GM10847 (cell line): ENCODE measurements around the gene CCNH.

ENCODE experiments used
- POLR2A ChIP-seq: IDR thresholded peaks from 2 replicates; pipeline ENCODE4 v1.6.1; 2011; ENCODE audit not compliant: insufficient read length; ENCODE audit errors: extremely low read depth

The CCNH gene

GRCh38 chr5:87411973-87412629 lies 629 bp downstream of the CCNH start:
- TF ChIP-seq POLR2A, result no peak

DNA sequence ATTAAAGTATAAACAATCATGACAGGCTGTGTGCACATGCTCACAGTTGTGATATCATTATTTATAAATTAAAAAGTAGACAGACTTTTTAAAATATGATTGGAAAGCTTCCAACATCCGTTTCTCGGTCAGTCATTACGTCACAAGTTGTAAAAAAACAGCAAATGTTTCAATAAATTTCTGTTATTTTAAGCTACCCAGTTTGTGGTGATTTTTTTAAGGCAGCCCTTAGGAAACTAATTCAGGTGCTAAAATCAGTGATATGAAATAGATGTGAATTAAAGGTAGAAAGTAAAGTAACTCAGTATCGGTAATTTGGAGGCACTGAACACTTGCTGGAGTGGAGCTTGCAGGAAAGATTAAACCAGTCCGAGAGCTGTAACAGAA lies 1.2 kb downstream of the CCNH start:
- TF ChIP-seq POLR2A, result no peak

DNA sequence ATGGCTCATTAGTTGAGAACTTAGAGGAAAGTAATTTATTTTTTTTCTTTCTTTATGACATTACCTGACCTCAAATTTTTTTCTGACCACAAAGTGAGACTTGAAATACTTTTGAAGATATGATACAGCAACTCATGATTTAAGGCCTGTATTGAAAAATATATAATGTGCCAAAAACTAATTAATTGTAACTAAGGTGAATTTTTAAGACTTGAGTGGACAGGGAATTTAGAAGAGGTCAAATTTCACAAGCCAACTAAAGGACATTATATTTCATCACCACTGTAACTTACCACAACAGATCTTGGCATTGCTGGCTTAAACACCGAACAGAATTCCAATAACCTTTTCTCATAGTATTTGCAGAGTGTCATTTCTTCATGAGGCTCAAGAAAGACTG lies 1.8 kb downstream of the CCNH start:
- TF ChIP-seq POLR2A, result no peak

- TF ChIP-seq POLR2A, result no peak
Measured at GRCh38 chr5:87408204-87408603, 4.5 kb downstream of the CCNH start.

GRCh38 chr5:87405472-87406155 lies 7.1 kb downstream of the CCNH start:
- TF ChIP-seq POLR2A, result no peak

GRCh38 chr5:87404359-87404758 lies 8.4 kb downstream of the CCNH start:
- no peak for TF ChIP-seq POLR2A

DNA sequence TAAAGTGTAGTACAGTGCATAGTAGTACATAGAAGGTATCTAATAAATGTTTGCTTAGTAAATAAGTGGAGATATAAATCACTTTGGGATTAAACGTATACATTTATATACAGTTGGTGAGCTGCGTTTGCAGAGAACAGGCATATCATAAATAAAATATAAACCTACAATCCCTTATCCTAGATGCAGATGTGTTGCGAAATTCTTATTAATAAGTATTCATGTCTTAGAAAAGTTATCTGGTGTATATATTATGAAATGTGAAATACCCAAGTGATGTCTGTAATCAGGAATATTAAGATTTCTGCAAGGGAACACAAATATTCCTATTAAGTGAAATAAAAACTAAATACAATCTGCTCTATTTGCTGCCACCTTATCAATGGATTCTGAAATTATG lies 8.8 kb downstream of the CCNH start:
- TF ChIP-seq POLR2A, result no peak

GRCh38 chr5:87403409-87403808 lies 9.3 kb downstream of the CCNH start:
- no peak for TF ChIP-seq POLR2A

- no peak for TF ChIP-seq POLR2A
Measured at GRCh38 chr5:87401626-87402025, 11.1 kb downstream of the CCNH start.

DNA sequence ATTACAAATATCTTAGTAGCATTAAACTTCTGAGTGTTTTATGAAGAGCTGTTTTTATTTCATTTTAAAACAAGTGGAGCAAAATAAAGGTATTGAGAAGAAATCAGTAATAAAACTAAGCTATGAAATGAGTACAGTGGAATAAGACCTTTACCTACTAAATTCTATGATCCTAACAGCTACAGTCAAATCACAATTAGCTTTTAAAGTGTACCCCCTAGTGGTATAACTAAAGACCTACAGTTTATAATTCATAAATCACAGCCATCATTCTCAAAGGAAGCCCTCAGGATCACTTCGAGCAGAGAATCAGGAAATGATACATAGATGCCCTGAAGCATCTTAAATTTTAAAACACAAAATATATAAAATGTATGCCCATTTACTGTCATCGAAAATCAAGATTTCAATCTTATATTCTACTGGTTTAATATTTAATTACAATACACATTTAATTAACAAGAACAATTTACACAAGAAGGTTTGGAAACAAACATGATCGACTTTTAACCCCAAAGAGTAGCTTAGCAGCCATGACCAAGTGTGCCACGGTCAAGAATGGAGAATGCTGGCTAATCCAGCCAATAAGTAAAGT lies 12.3 kb downstream of the CCNH start:
- TF ChIP-seq POLR2A, result no peak

GRCh38 chr5:87399720-87400119 lies 13.0 kb downstream of the CCNH start:
- no peak for TF ChIP-seq POLR2A

GRCh38 chr5:87398981-87399614 lies 13.6 kb downstream of the CCNH start:
- TF ChIP-seq POLR2A, result no peak

DNA sequence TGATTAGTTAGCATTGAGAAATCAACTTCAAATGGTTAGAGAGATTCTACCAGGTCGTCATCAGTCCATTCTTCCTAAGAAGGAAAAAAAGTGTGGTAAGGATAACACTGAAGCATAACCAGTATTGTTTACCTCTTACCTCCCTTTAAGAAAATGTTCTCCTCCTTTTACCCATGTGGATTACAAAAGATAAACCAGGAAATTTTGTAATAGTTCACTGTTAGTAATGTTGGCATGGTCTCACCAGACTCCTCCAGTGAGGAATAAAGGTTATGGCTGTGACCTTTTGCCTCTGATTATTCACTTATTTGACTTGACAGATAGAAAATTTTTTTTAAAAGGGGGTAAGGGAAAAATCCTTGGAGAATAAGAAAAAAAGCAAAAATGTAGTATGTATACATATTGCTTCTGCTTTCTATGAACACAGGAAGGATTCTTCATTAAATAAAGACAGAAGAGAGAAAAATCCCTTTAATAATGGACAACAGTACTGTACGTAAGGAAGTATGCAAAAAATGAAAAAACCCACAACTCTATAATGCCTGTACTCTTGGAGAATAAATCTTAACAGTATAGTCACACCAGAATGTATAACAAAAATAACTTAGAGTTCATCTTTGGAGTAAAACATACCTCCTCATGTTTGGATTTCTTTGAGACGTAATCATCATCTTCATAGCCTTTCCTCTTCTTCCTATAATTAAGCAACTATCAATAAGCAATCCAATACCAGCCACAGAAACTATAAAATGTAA lies 18.1 kb downstream of the CCNH start:
- TF ChIP-seq POLR2A, result no peak

DNA sequence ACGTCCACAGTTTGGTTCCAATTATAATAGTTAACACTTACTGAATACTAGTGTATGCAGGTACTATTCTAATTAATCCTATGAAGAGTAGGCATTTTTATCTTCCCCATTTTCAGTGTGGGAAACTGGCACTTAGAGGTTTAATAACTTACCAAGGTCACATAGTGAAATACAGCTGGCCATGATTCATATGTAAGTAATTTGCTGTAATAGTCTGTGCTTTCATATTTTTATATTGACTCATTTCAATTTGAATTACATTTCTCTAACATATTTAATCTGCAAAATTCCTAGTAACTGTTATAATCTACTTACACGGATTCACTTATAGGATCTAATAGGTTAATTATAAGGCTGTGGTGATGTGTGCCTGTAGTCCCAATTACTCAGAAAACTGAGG lies 19.4 kb downstream of the CCNH start:
- TF ChIP-seq POLR2A, result no peak

GRCh38 chr5:87392801-87393200 lies 19.9 kb downstream of the CCNH start:
- no peak for TF ChIP-seq POLR2A
